Measurements from ENCODE around the gene ZNF544. TPM values are rescaled to one million over a fixed set of nuclear protein-coding genes. Genes with fewer than 3 reads are reported as not detected.

ZNF544 gene
- total RNA-seq, 4 donors from 2014 or later, result 35.2 to 55.2 (median 53.3) TPM

GRCh38 chr19:58227964-58228584 is 640 bp upstream of the ZNF544 start:
- TF ChIP-seq CTCF (IDR thresholded peaks at IDR 0.05) (no peak), POLR2A (IDR thresholded peaks at IDR 0.05) (no peak), EP300 (IDR thresholded peaks at IDR 0.05) (no peak)
- Histone ChIP-seq H3K36me3 (peaks cover 0 to 42% (median 6%) of the 10 kb centered on the region in 3 donors), H3K9me3 (peaks cover 0 to 97% (median 16%) of the 10 kb centered on the region in 4 donors), H3K27ac (peak overlapping the region; percentile 58 to 79 (median 74)), H3K27me3 (no peaks in the 10 kb centered on the region), H3K4me1 (peaks cover 0 to 13% (median 4%) of the 10 kb centered on the region in 4 donors), H3K4me3 (peak overlapping the region; percentile 62 to 81 (median 67))
- no peak for DNase-seq (ENCODE audit: low spot score in 2 of 2)
- WGBS, 2 donors, result 10 to 12% methylated on average over 16 to 22 of the region's 23 CpGs

- WGBS, 2 donors, result 15 to 17% methylated on average over 9 to 12 of the region's 13 CpGs
- TF ChIP-seq CTCF (IDR thresholded peaks at IDR 0.05), result no peak
- TF ChIP-seq POLR2A (IDR thresholded peaks at IDR 0.05), result no peak
- TF ChIP-seq EP300 (IDR thresholded peaks at IDR 0.05), result no peak
- Histone ChIP-seq H3K36me3 (peaks cover 0 to 53% (median 8%) of the 10 kb centered on the region in 3 donors), H3K9me3 (peaks cover 0 to 97% (median 15%) of the 10 kb centered on the region in 4 donors), H3K27me3 (no peaks in the 10 kb centered on the region), H3K4me1 (peaks cover 0 to 13% (median 4%) of the 10 kb centered on the region in 4 donors), H3K4me3 (peak overlapping the region; percentile 62 to 81 (median 67)), H3K27ac (peak overlapping the region in 1 of 4 donors; percentile 75)
- no peak for DNase-seq (ENCODE audit: low spot score in 2 of 2)
Observed at GRCh38 chr19:58229255-58229639, 533 bp downstream of the ZNF544 start.

- DNase-seq (ENCODE audit: low spot score in 2 of 2), result no peak
- Histone ChIP-seq H3K36me3 (peaks cover 3 to 98% (median 27%) of the 10 kb centered on the region in 3 donors), H3K27ac (no peak overlapping the region), H3K4me3 (no peak overlapping the region), H3K27me3 (no peaks in the 10 kb centered on the region), H3K4me1 (no peaks in the 10 kb centered on the region), H3K9me3 (peaks cover 5 to 99% (median 41%) of the 10 kb centered on the region in 4 donors)
- 98 to 99% methylated on average over 10 of the region's 10 CpGs for WGBS, 2 donors
- no peak for TF ChIP-seq POLR2A (IDR thresholded peaks at IDR 0.05)
- no peak for TF ChIP-seq EP300 (IDR thresholded peaks at IDR 0.05)
- no peak for TF ChIP-seq CTCF (IDR thresholded peaks at IDR 0.05)
Observed at GRCh38 chr19:58237324-58237723, 8.6 kb downstream of the ZNF544 start.

GRCh38 chr19:58243351-58243750 is 14.6 kb downstream of the ZNF544 start:
- TF ChIP-seq EP300 (IDR thresholded peaks at IDR 0.05) (no peak), POLR2A (IDR thresholded peaks at IDR 0.05) (no peak), CTCF (IDR thresholded peaks at IDR 0.05) (no peak)
- H3K36me3 ChIP-seq, result peaks cover 10 to 100% (median 69%) of the 10 kb centered on the region in 3 donors
- H3K4me3 ChIP-seq, result no peak overlapping the region
- no peaks in the 10 kb centered on the region for H3K4me1 ChIP-seq
- H3K27me3 ChIP-seq, result no peaks in the 10 kb centered on the region
- H3K9me3 ChIP-seq, result peaks cover 6 to 100% (median 50%) of the 10 kb centered on the region in 4 donors
- 94 to 99% methylated on average over 6 of the region's 6 CpGs for WGBS, 2 donors
- H3K27ac ChIP-seq, result no peak overlapping the region
- DNase-seq (ENCODE audit: low spot score in 2 of 2), result no peak

GRCh38 chr19:58248886-58249285 is 20.2 kb downstream of the ZNF544 start:
- H3K9me3 ChIP-seq, result peaks cover 8 to 100% (median 59%) of the 10 kb centered on the region in 4 donors
- H3K27me3 ChIP-seq, result no peaks in the 10 kb centered on the region
- no peak for TF ChIP-seq CTCF (IDR thresholded peaks at IDR 0.05)
- TF ChIP-seq EP300 (IDR thresholded peaks at IDR 0.05), result no peak
- no peak for TF ChIP-seq POLR2A (IDR thresholded peaks at IDR 0.05)
- peaks cover 10 to 100% (median 74%) of the 10 kb centered on the region in 3 donors for H3K36me3 ChIP-seq
- 97 to 98% methylated on average over 3 of the region's 3 CpGs for WGBS, 2 donors
- H3K4me3 ChIP-seq, result no peak overlapping the region
- no peak for DNase-seq (ENCODE audit: low spot score in 2 of 2)
- H3K4me1 ChIP-seq, result no peaks in the 10 kb centered on the region
- H3K27ac ChIP-seq, result no peak overlapping the region
